ENCODE measurements around the gene DNPEP.
"Not testable (repeated sequence)": the region's sequence is repeated elsewhere in the genome, so short reads cannot be mapped to it uniquely, and the experiment has no call there.

Gene DNPEP

GRCh38 chr2:219399716-219400478 is 12.2 kb upstream of the DNPEP start:
- TF ChIP-seq SUZ12 (IDR thresholded peaks at IDR 0.05; ENCODE audit: extremely low read depth, insufficient read depth, insufficient read length): no peak
- TF ChIP-seq YY1 (IDR thresholded peaks at IDR 0.05; ENCODE audit: insufficient read depth, insufficient read length): no peak
- no peak for TF ChIP-seq ZNF274 (IDR thresholded peaks at IDR 0.05; ENCODE audit: low read depth, low read length)
- peaks cover 2% of the 10 kb centered on the region for H3K27me3 ChIP-seq (ENCODE audit: insufficient read depth, insufficient read length)
- H3K4me3 ChIP-seq (ENCODE audit: insufficient read length, low read depth): no peak overlapping the region
- H3K4me1 ChIP-seq (ENCODE audit: insufficient read depth, insufficient read length): peaks cover 29% of the 10 kb centered on the region
- H3K36me3 ChIP-seq (ENCODE audit: insufficient read depth, insufficient read length, low read length): no peaks in the 10 kb centered on the region
- H3K9ac ChIP-seq (ENCODE audit: insufficient read length, low read depth): no peak overlapping the region
- H3K9me3 ChIP-seq (ENCODE audit: insufficient read depth, low read length): no peaks in the 10 kb centered on the region
- DNase-seq (ENCODE audit: low read depth, low spot score): no peak

GRCh38 chr2:219398721-219399363 is 11.1 kb upstream of the DNPEP start:
- DNase-seq (ENCODE audit: low read depth, low spot score): no peak
- H3K4me1 ChIP-seq (ENCODE audit: insufficient read depth, insufficient read length): peaks cover 21% of the 10 kb centered on the region
- no peaks in the 10 kb centered on the region for H3K9me3 ChIP-seq (ENCODE audit: insufficient read depth, low read length)

GRCh38 chr2:219396863-219397457 is 9.2 kb upstream of the DNPEP start:
- Histone ChIP-seq H3K27me3 (ENCODE audit: insufficient read depth, insufficient read length) (peaks cover 2% of the 10 kb centered on the region), H3K4me3 (ENCODE audit: insufficient read length, low read depth) (no peak overlapping the region), H3K4me1 (ENCODE audit: insufficient read depth, insufficient read length) (peaks cover 16% of the 10 kb centered on the region), H3K36me3 (ENCODE audit: insufficient read depth, insufficient read length, low read length) (no peaks in the 10 kb centered on the region), H3K9me3 (ENCODE audit: insufficient read depth, low read length) (no peaks in the 10 kb centered on the region), H3K9ac (ENCODE audit: insufficient read length, low read depth) (no peak overlapping the region)
- DNase-seq (ENCODE audit: low read depth, low spot score): no peak
- TF ChIP-seq YY1 (IDR thresholded peaks at IDR 0.05; ENCODE audit: insufficient read depth, insufficient read length) (no peak), ZNF274 (IDR thresholded peaks at IDR 0.05; ENCODE audit: low read depth, low read length) (no peak), SUZ12 (IDR thresholded peaks at IDR 0.05; ENCODE audit: extremely low read depth, insufficient read depth, insufficient read length) (no peak)

More at GRCh38 chr2:219398721-219399363, 11.1 kb upstream of the DNPEP start:
- no peak overlapping the region for H3K9ac ChIP-seq (ENCODE audit: insufficient read length, low read depth)
- H3K4me3 ChIP-seq (ENCODE audit: insufficient read length, low read depth): no peak overlapping the region
- no peak for TF ChIP-seq YY1 (IDR thresholded peaks at IDR 0.05; ENCODE audit: insufficient read depth, insufficient read length)
- no peak for TF ChIP-seq SUZ12 (IDR thresholded peaks at IDR 0.05; ENCODE audit: extremely low read depth, insufficient read depth, insufficient read length)
- no peak for TF ChIP-seq ZNF274 (IDR thresholded peaks at IDR 0.05; ENCODE audit: low read depth, low read length)
- no peaks in the 10 kb centered on the region for H3K36me3 ChIP-seq (ENCODE audit: insufficient read depth, insufficient read length, low read length)
- H3K27me3 ChIP-seq (ENCODE audit: insufficient read depth, insufficient read length): peaks cover 2% of the 10 kb centered on the region

- TF ChIP-seq SUZ12 (IDR thresholded peaks at IDR 0.05; ENCODE audit: extremely low read depth, insufficient read depth, insufficient read length) (no peak), ZNF274 (IDR thresholded peaks at IDR 0.05; ENCODE audit: low read depth, low read length) (no peak), YY1 (IDR thresholded peaks at IDR 0.05; ENCODE audit: insufficient read depth, insufficient read length) (no peak)
- Histone ChIP-seq H3K9me3 (ENCODE audit: insufficient read depth, low read length) (no peaks in the 10 kb centered on the region), H3K36me3 (ENCODE audit: insufficient read depth, insufficient read length, low read length) (no peaks in the 10 kb centered on the region), H3K4me1 (ENCODE audit: insufficient read depth, insufficient read length) (peaks cover 11% of the 10 kb centered on the region), H3K4me3 (ENCODE audit: insufficient read length, low read depth) (no peak overlapping the region), H3K9ac (ENCODE audit: insufficient read length, low read depth) (no peak overlapping the region), H3K27me3 (ENCODE audit: insufficient read depth, insufficient read length) (peaks cover 2% of the 10 kb centered on the region)
- no peak for DNase-seq (ENCODE audit: low read depth, low spot score)
Observed at GRCh38 chr2:219395609-219396008, 7.9 kb upstream of the DNPEP start.

- not testable (repeated sequence) for H3K9ac ChIP-seq (ENCODE audit: insufficient read length, low read depth); H3K4me1 ChIP-seq (ENCODE audit: insufficient read depth, insufficient read length); H3K4me3 ChIP-seq (ENCODE audit: insufficient read length, low read depth); H3K27me3 ChIP-seq (ENCODE audit: insufficient read depth, insufficient read length); DNase-seq (ENCODE audit: low read depth, low spot score); H3K36me3 ChIP-seq (ENCODE audit: insufficient read depth, insufficient read length, low read length); H3K9me3 ChIP-seq (ENCODE audit: insufficient read depth, low read length)
Observed at GRCh38 chr2:219395056-219395455, 7.3 kb upstream of the DNPEP start.

- TF ChIP-seq SUZ12 (IDR thresholded peaks at IDR 0.05; ENCODE audit: extremely low read depth, insufficient read depth, insufficient read length) (no peak), ZNF274 (IDR thresholded peaks at IDR 0.05; ENCODE audit: low read depth, low read length) (no peak), YY1 (IDR thresholded peaks at IDR 0.05; ENCODE audit: insufficient read depth, insufficient read length) (no peak)
- no peak overlapping the region for H3K9ac ChIP-seq (ENCODE audit: insufficient read length, low read depth)
- no peak overlapping the region for H3K4me3 ChIP-seq (ENCODE audit: insufficient read length, low read depth)
- H3K9me3 ChIP-seq (ENCODE audit: insufficient read depth, low read length): no peaks in the 10 kb centered on the region
- no peaks in the 10 kb centered on the region for H3K36me3 ChIP-seq (ENCODE audit: insufficient read depth, insufficient read length, low read length)
- DNase-seq (ENCODE audit: low read depth, low spot score): no peak
- no peaks in the 10 kb centered on the region for H3K4me1 ChIP-seq (ENCODE audit: insufficient read depth, insufficient read length)
- peaks cover 3% of the 10 kb centered on the region for H3K27me3 ChIP-seq (ENCODE audit: insufficient read depth, insufficient read length)
Observed at GRCh38 chr2:219392754-219393153, 5.0 kb upstream of the DNPEP start.

GRCh38 chr2:219388907-219389156 is 1.1 kb upstream of the DNPEP start:
- Histone ChIP-seq H3K36me3 (ENCODE audit: insufficient read depth, insufficient read length, low read length) (peaks cover 26% of the 10 kb centered on the region), H3K4me1 (ENCODE audit: insufficient read depth, insufficient read length) (peaks cover 6% of the 10 kb centered on the region), H3K9ac (ENCODE audit: insufficient read length, low read depth) (peak overlapping the region; percentile 80), H3K27me3 (ENCODE audit: insufficient read depth, insufficient read length) (peaks cover 8% of the 10 kb centered on the region), H3K4me3 (ENCODE audit: insufficient read length, low read depth) (peak overlapping the region; percentile 60), H3K9me3 (ENCODE audit: insufficient read depth, low read length) (no peaks in the 10 kb centered on the region)
- TF ChIP-seq YY1 (IDR thresholded peaks at IDR 0.05; ENCODE audit: insufficient read depth, insufficient read length) (no peak), ZNF274 (IDR thresholded peaks at IDR 0.05; ENCODE audit: low read depth, low read length) (no peak), SUZ12 (IDR thresholded peaks at IDR 0.05; ENCODE audit: extremely low read depth, insufficient read depth, insufficient read length) (no peak)
- DNase-seq (ENCODE audit: low read depth, low spot score): no peak

All from NT2/D1 (cell line).